Body of pancreas (tissue), 4 donors: ENCODE measurements around the gene C1QTNF12. TPM values are rescaled to one million over a fixed set of nuclear protein-coding genes. Genes with fewer than 3 reads are reported as not detected.

ENCODE experiments used
- ATAC-seq: fragments of 150-250 bp; one replicate; pipeline ENCODE4 v1.9.1; 2016
- DNase-seq, 4 donors: peaks; one replicate each; pipeline ENCODE4 v3.0.0-alpha.2; 2019
- H3K27ac ChIP-seq, 4 donors: fragments of 200-600 bp; sonication (generic); 1 replicate in 3 of 4; 2 replicates in 1 of 4; pipeline versions ENCODE4 v1.5.1 to v1.6.1; 2016 to 2019; ENCODE audit warnings: mild to moderate bottlenecking in 1 of 4, mixed read lengths in 1 of 4, moderate library complexity in 1 of 4
- H3K27me3 ChIP-seq, 2 donors: fragments of 200-600 bp; sonication (generic); one replicate each; pipeline ENCODE4 v1.6.0; 2016; ENCODE audit warnings: mild to moderate bottlenecking in 1 of 2
- H3K36me3 ChIP-seq, 2 donors: fragments of 200-600 bp; sonication (generic); replicated peaks in 1 of 2; 2 replicates each; pipeline ENCODE4 v1.5.1; 2016; ENCODE audit warnings: low read depth in 2 of 2; ENCODE audit not compliant: insufficient read depth in 1 of 2
- H3K4me1 ChIP-seq: fragments of 200-600 bp; sonication (generic); one replicate; pipeline ENCODE4 v1.6.0; 2016
- H3K4me3 ChIP-seq, 2 donors: fragments of 200-600 bp; sonication (generic); 1 replicate in 1 of 2; 2 replicates in 1 of 2; pipeline ENCODE4 v1.5.1; 2016 to 2019
- H3K9me3 ChIP-seq, 3 donors: fragments of 200-600 bp; sonication (generic); 1 replicate in 2 of 3; 2 replicates in 1 of 3; pipeline ENCODE4 v1.5.1; 2016
- POLR2A ChIP-seq, 3 donors: fragments of 450-650 bp; IDR thresholded peaks; one replicate each; pipeline ENCODE4 v1.6.1; 2016; ENCODE audit warnings: antibody characterized with exemption in 3 of 3, mild to moderate bottlenecking in 2 of 3
- WGBS, 2 donors: methylation state at CpG; one replicate each; pipeline ENCODE4 v1.1.5; 2017; 5-methylcytosine and 5-hydroxymethylcytosine counted together
- intact Hi-C: fragments of 100-400 bp; cut with DNase I; formaldehyde crosslinking; loops from one replicate; pipeline ENCODE4 v1.15.1; 2023
- total RNA-seq, 2 donors: library from RNA; depleted of rRNA; stranded (reverse); fragments of >200 nt; gene quantifications; one replicate each; pipeline ENCODE4 v1.1.0, GENCODE V29; 2016
- TF ChIP-seq, protein P1 (sequence below), 7 experiments: fragments of 450-650 bp in 4 of 7; fragments of 200-600 bp in 3 of 7; sonication (generic) in 3 of 7; IDR thresholded peaks; one replicate each; pipeline ENCODE4 v1.5.1; 2016 to 2019; ENCODE audit warnings: antibody characterized with exemption in 7 of 7

The C1QTNF12 gene
- total RNA-seq, 2 donors from 2014 or later: not detected

DNA sequence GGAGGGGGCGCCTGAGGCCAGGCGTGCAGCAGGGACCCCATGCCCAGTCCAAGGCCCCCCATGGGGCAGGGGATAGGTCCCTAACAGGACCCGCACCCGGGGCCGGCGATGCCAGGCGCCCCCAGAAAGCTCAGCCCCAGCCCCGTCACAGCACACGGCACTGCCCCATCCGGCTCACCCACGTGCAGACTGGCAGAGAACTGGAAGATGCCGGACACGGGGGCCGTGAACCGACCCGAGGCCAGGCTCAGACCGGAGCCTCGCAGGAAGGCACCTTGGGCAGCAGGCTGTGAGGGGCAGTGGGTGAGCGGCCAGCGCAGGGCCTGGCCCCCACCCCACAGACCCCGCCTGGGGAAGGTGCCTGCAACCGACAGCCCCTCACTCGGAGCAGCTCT is 3.3 kb downstream of the C1QTNF12 start:
- Histone ChIP-seq H3K9me3 (no peaks in the 10 kb centered on the region), H3K27ac (no peak overlapping the region), H3K27me3 (no peaks in the 10 kb centered on the region), H3K4me1 (no peaks in the 10 kb centered on the region), H3K4me3 (no peak overlapping the region), H3K36me3 (no peaks in the 10 kb centered on the region)
- intact Hi-C loops: no loop called here
- TF ChIP-seq, protein P1, sequence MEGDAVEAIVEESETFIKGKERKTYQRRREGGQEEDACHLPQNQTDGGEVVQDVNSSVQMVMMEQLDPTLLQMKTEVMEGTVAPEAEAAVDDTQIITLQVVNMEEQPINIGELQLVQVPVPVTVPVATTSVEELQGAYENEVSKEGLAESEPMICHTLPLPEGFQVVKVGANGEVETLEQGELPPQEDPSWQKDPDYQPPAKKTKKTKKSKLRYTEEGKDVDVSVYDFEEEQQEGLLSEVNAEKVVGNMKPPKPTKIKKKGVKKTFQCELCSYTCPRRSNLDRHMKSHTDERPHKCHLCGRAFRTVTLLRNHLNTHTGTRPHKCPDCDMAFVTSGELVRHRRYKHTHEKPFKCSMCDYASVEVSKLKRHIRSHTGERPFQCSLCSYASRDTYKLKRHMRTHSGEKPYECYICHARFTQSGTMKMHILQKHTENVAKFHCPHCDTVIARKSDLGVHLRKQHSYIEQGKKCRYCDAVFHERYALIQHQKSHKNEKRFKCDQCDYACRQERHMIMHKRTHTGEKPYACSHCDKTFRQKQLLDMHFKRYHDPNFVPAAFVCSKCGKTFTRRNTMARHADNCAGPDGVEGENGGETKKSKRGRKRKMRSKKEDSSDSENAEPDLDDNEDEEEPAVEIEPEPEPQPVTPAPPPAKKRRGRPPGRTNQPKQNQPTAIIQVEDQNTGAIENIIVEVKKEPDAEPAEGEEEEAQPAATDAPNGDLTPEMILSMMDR (IDR thresholded peaks at IDR 0.05): no peak
- TF ChIP-seq POLR2A (IDR thresholded peaks at IDR 0.05): no peak
- DNase-seq (no peak), ATAC-seq (no peak)
- WGBS, 2 donors: 91% methylated on average over 23 of the region's 23 CpGs; no CpG with 5 or more reads in 1 of the 2 donors

DNA sequence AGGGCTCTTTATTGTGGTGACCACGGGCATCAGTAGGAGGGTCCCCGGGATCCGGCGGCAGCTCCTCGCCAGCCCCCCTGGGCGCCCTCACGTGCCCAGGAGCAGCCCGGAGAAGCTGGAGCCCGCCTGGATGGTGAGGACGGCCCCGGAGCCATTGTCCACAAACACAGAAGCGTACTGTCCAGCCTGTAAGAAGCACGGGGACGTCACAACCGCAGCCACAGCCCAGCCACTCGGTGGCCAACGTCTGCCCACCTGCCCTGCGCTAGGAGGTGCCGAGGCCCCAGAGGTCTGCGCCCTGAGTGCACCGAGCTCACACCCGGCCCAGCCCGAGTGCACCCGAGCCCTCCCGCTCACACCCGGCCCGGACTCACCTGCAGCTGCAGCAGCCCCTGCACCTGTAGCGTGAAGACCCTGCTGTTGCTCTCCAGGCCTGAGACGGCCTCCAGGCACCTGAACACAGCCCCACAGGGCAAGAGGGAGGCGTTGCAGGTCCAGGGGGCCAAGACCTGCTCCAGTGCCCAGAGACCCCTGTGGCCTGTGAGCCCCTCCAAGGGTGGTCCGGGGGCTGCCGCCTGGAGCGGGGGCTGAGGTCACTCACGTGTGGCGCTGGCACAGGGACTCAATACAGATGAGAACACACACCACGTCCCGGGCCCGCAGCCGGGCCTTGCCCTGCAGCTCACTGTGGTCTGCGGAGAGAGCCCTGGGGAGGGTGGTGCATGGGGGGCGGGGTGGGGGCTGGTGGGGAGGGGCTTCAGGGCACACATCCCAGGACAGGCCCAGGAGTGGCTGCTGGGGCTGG is 3.9 kb downstream of the C1QTNF12 start:
- Histone ChIP-seq H3K27me3 (no peaks in the 10 kb centered on the region), H3K9me3 (no peaks in the 10 kb centered on the region), H3K4me3 (no peak overlapping the region), H3K36me3 (no peaks in the 10 kb centered on the region), H3K27ac (no peak overlapping the region), H3K4me1 (peaks cover 4% of the 10 kb centered on the region)
- DNase-seq (no peak), ATAC-seq (no peak)
- TF ChIP-seq POLR2A (IDR thresholded peaks at IDR 0.05): no peak
- TF ChIP-seq, protein P1 (IDR thresholded peaks at IDR 0.05): no peak
- WGBS, 2 donors: 88% methylated on average over 30 of the region's 41 CpGs; no CpG with 5 or more reads in 1 of the 2 donors
- intact Hi-C loops: no loop called here

GRCh38 chr1:1241588-1242219 is 4.8 kb downstream of the C1QTNF12 start:
- no peak for TF ChIP-seq POLR2A (IDR thresholded peaks at IDR 0.05)
- TF ChIP-seq, protein P1 (IDR thresholded peaks at IDR 0.05): no peak
- intact Hi-C loops: no loop called here
- Histone ChIP-seq H3K4me3 (no peak overlapping the region), H3K27me3 (peaks cover 0 to 4% of the 10 kb centered on the region in 2 donors), H3K9me3 (no peaks in the 10 kb centered on the region), H3K4me1 (peaks cover 13% of the 10 kb centered on the region), H3K36me3 (no peaks in the 10 kb centered on the region), H3K27ac (no peak overlapping the region)
- 89% methylated on average over 25 of the region's 26 CpGs; no CpG with 5 or more reads in 1 of the 2 donors for WGBS, 2 donors
- no peak for DNase-seq
- no peak for ATAC-seq

DNA sequence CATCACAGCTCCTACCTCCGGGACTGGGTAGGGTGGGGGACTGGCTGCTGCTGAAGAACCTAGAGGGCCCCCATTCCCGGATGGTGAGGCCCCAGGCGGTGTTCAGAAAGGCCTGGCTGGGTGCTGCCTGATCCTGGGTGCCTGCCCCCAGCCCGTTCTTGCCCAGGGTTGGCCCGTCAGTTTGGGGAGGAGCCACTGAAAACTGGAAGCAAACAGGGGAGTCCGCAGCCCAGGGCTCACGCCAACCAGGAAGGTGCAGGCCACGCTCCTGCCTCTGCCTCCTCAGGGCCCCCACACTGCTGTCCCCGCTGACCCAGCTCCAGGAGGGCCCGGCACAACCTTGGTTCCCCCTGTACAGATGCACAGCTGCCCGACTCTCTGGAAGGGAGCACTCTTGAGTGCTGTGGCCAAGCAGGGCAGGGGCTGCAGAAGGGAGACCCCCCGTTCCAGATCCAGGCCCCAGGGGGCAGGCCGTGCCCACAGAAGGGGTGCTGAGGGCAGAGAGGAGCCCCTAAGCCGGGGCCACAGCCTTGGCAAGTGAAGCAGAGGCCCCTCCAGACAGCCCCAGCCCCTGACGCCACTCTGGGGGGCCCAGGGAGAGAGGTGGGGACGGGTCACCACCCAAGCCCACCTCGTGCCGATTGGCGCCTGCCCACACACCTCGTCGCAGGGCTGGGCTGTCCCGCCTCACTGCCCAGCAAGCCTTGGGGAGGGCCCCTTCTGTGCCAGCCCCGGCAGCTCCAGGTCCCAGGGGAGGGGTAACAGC is 5.5 kb downstream of the C1QTNF12 start:
- DNase-seq (no peak), ATAC-seq (no peak)
- H3K4me1 ChIP-seq: peaks cover 13% of the 10 kb centered on the region
- TF ChIP-seq POLR2A (IDR thresholded peaks at IDR 0.05): no peak
- TF ChIP-seq, protein P1 (IDR thresholded peaks at IDR 0.05): no peak
- no peaks in the 10 kb centered on the region for H3K9me3 ChIP-seq
- peaks cover 0 to 5% of the 10 kb centered on the region in 2 donors for H3K27me3 ChIP-seq
- intact Hi-C loops: no loop called here
- H3K27ac ChIP-seq: no peak overlapping the region
- 19 to 65% methylated on average over 2 to 21 of the region's 23 CpGs for WGBS, 2 donors
- H3K4me3 ChIP-seq: no peak overlapping the region
- H3K36me3 ChIP-seq: no peaks in the 10 kb centered on the region
